Suppressor macrophage treated with lipopolysaccharide for 1 hour (primary cell): Measurements from ENCODE around the gene HEATR9.

Experiments
- DNase-seq, 3 donors: peaks; one replicate each; pipeline ENCODE4 v3.0.0-alpha.2; 2020 to 2022

Gene HEATR9

GRCh38 chr17:35893751-35894150 is 25.1 kb upstream of the HEATR9 start:
- DNase-seq = peak in 1 of 3 donors; percentile 33

- peak; percentile 97 to 98 (median 97) for DNase-seq
Observed at GRCh38 chr17:35892091-35893035, 23.7 kb upstream of the HEATR9 start.

GRCh38 chr17:35891269-35891668 is 22.6 kb upstream of the HEATR9 start:
- DNase-seq = no peak

GRCh38 chr17:35890774-35891155 is 22.1 kb upstream of the HEATR9 start:
- no peak for DNase-seq

GRCh38 chr17:35889818-35890773 is 21.4 kb upstream of the HEATR9 start:
- peak; percentile 93 to 98 (median 94) for DNase-seq

DNA sequence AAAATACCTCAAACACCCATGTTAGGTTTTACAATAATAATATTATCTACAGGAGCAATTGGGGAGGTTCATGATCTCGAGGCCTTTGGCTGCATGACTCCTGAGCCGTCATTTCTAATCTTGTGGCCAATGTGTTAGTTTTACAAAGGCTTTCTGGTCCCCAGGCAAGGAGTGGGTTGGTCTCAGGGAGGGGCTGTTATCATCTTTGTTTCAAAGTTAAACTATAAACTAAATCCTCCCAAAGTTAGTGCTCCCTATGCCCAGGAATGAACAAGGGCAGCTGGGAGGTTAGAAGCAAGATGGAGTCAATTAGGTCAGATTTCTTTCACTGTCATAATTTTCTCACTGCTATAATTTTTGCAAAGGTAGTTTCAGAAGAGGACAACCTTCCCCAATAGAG is 20.6 kb upstream of the HEATR9 start:
- no peak for DNase-seq

DNA sequence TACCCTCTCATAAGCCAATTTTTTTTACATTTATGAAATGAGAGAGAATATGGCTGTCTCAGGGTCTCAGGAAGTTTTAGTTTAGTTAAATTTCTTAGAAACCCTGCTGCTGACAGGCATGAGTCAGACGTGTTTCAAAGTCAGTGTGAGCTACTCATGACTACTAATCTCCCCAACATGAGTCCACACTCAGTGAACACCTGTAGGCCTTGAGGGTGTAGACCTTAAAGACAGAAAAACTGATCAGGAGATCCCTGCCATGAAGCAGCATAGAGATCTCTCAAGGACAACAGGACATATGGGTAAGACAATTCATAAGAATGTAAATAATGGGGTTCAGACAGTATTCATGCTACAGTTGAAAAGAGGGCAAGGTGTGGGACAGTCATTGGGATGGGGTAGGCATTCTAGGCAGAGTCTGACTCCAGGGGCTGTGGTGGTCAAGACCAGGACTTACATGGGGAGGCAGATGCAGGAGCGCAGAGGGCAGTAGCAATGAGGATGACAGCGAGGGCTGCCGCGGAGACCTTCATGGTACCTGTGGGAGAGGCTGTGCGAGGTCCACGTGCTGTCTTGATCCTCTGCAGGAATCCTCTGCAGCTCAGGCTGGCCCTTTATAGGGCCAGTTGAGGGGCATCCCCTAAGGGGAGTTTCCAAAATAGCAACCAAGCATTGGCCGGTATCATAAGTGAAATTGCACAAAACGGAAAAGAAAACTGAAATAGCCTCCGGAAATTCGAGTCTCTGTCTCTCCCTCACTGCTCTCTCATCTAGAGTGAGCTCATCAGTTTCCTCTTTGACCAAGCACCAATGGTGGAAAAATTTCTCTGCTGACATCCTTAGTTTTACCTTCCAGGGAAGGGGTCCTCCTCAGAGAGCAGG is 11.3 kb upstream of the HEATR9 start, which contains the start of gene CCL5:
Gene CCL5, minus strand, starts transcription at position 588 of the 882 bp plus-strand sequence.
- peak; percentile 92 to 99 (median 97) for DNase-seq

DNA sequence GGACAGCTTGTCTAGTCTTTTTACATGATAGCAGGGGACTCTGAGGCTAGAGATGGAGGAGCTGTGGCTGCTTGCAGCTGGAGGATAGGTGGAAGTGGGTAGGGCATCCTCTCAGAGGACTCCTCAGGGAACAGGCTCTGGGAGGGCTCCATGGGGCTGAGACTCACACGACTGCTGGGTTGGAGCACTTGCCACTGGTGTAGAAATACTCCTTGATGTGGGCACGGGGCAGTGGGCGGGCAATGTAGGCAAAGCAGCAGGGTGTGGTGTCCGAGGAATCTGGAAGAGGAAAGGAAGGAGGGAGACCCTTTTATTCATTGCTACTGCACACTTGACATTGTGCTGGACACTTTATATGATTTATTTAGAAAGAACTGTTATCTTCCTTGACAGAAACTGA is 9.7 kb upstream of the HEATR9 start:
- peak; percentile 55 to 63 (median 60) for DNase-seq

DNA sequence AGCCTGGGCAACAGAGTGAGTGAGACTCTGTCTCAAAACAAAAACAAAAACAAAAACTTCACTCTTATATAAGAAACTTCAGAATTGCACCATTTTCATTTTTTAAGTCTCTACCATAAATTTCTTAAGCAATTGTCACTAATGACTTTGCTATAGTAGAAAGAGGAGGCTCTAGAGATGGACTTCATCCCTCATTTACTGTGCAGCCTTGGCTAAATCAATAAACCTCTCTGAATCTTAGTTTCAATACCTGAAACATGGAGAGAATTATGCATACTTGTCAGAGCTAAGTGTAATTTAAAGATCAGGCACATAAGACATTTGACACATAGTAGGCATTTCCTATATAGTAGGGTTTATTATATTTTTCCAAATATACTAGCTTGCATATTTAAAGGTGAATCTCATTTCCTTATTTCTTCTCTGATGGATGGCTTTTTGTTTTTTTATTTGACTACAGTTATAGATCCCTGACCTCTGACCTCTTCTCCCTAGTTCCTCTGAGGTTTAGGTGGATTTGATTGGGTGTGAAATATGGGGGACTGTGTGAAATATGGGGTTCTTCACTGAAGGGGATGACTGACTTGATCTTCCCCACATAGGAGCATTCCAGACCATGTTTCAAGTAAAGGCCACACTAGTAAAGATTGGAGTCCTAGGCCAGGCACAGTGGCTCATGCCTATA is 8.8 kb upstream of the HEATR9 start:
- DNase-seq = peak in 2 of 3 donors; percentile 46 to 52

DNA sequence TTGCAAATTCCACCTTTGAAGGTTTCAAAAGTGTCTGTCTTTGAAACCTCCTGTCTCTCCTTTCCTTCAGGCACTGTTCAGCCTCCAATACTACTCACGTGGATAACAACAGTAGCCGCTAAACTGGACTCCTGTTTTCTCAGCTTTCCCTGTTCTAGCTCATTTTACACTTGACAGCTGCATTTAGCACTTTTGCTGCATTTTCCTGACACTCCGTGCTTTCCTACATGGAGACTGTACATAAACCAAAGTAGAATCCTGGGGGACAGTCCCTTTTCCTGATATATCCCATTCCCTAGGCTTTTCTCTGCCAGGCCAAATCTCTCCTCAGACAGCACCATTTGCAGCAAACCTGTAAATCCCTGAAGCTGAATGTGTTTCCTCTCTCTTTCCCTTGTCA is 7.8 kb upstream of the HEATR9 start:
- DNase-seq = peak in 2 of 3 donors; percentile 51 to 52

- no peak for DNase-seq
Observed at GRCh38 chr17:35875800-35876139, 7.1 kb upstream of the HEATR9 start.

DNA sequence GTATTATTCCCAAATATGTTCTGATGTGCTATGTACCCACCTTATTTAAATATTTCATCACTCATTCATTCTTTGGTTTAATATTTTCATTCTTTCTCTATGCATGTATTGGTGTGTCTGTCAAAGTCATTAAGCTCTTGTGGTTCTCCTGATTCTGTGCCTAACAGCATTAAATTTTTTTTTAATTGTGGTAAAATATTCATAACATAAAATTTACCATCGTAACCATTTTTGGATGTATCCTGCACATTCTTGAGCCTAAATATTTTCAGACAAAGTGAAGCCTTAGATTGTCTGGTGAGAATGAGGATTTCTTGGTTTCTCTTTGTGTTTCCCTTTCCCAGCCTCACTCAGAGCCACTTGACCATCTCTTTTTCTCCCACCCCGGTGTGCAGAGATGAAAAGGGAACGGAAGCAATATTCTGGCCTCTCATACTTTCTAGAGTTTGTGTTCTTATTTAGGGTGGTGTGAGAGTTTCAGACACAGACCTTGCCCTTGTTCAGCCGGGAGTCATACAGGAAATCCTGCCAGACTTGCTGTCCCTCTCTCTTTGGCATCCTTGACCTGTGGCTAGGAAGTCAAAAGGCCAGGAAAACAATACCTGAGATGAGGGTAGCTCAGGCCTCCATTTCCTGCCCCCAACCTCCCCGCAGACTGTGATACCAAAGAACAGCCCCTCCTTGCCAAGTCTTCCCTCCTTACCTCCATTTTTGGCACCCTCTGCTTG is 6.5 kb upstream of the HEATR9 start:
- peak; percentile 45 to 64 (median 55) for DNase-seq

GRCh38 chr17:35872196-35872980 is 3.7 kb upstream of the HEATR9 start:
- DNase-seq = peak; percentile 61 to 73 (median 68)

- DNase-seq = peak; percentile 81 to 87 (median 82)
Observed at GRCh38 chr17:35870906-35871819, 2.5 kb upstream of the HEATR9 start.

DNA sequence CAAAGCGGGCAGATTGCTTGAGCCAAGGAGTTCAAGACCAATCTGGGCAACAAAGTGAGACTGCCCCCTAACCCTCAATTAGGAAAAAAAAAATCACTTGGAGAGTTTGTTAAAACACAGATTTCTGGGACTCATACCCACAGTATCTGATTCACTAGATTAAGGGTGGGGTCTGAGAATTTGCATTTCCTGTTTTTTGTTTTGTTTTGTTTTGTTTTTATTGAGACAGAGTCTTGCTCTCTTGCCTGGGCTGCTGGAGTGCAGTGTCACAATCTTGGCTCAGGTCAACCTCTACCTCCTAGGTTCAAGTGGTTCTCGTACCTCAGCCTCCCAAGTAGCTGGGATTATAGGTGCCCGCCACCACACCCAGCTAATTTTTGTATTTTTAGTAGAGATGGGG is 1.1 kb downstream of the HEATR9 start:
- DNase-seq = peak in 2 of 3 donors; percentile 43 to 44

DNA sequence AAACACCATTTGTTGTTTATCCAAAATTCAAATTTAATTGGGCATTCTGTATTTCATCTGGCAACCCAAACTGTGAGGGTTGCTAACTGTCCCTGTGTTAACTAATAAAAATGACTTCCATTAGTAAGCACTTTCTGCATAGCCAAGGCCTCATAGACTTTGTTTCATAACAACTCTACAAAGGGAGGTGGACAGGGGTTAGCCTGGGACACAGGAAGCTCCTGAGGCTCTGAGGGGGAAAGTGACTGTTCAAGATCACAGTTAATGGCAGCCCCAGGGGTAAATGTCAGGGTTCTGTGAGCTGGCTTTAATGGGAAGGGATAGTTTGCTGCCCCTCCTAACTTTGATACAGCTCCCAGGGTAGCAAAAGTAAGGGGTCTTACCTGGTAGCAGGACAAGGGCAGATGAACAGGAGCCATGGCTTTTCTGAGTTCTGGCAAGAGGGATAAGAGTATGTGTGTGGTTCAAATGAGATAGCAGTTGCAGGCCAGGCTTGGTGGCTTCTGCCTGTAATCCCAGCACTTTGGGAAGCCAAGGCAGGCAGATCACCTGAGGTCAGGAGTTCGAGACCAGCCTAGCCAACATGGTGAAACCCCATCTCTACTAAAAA is 2.2 kb downstream of the HEATR9 start:
- DNase-seq = peak; percentile 40 to 49 (median 42)

GRCh38 chr17:35865412-35866340 is 3.0 kb downstream of the HEATR9 start:
- DNase-seq = peak; percentile 48 to 62 (median 61)
